SK-N-SH treated with all-trans-retinoic acid at 6 μM for 48 hours (cell line): ENCODE measurements around the gene LIPM.

Experiments
- POU6F1 ChIP-seq: fragments of 250-450 bp; sonication (Bioruptor Pico); IDR thresholded peaks from 2 replicates; pipeline ENCODE4 v1.8.0; 2021; ENCODE audit warnings: low read depth, mild to moderate bottlenecking, moderate library complexity, borderline replicate concordance
- RARB ChIP-seq: fragments of 250-450 bp; sonication (Bioruptor Pico); IDR thresholded peaks from 2 replicates; pipeline ENCODE4 v1.8.0; 2021; ENCODE audit warnings: mild to moderate bottlenecking, moderate library complexity
- ZFP3 ChIP-seq: fragments of 250-450 bp; sonication (Bioruptor Pico); IDR thresholded peaks from 2 replicates; pipeline ENCODE4 v1.5.0; 2020; ENCODE audit warnings: mild to moderate bottlenecking, moderate library complexity

GRCh38 chr10:88840881-88841280 is 38.4 kb downstream of the LIPM start:
- TF ChIP-seq ZFP3 (CRISPR knock-in tag), result no peak
- TF ChIP-seq POU6F1 (CRISPR knock-in tag), result no peak
- no peak for TF ChIP-seq RARB (CRISPR knock-in tag)
